Measurements from ENCODE around the gene KLHL29. TPM values are rescaled to one million over a fixed set of nuclear protein-coding genes. Genes with fewer than 3 reads are reported as not detected.
"Not testable (repeated sequence)": the region's sequence is repeated elsewhere in the genome, so short reads cannot be mapped to it uniquely, and the experiment has no call there.

KLHL29 gene
- total RNA-seq, 1 experiment from 2014 or later = 1.9 TPM

- Histone ChIP-seq H3K27ac (no peak overlapping the region), H3K9me3 (replicated peaks) (no peaks in the 10 kb centered on the region), H3K36me3 (no peaks in the 10 kb centered on the region), H3K4me3 (no peak overlapping the region), H3K4me1 (replicated peaks) (peaks cover 9% of the 10 kb centered on the region), H3K27me3 (replicated peaks) (no peaks in the 10 kb centered on the region)
- DNase-seq (ENCODE audit: low read depth in 1 of 2, low spot score in 2 of 2) = no peak
These were observed 323.8 kb downstream of the KLHL29 start for GRCh38 chr2:23708771-23709170.

GRCh38 chr2:23709311-23709710, 324.3 kb downstream of the KLHL29 start:
- H3K27ac ChIP-seq = no peak overlapping the region
- no peaks in the 10 kb centered on the region for H3K27me3 ChIP-seq (replicated peaks)
- peaks cover 9% of the 10 kb centered on the region for H3K4me1 ChIP-seq (replicated peaks)
- H3K36me3 ChIP-seq = no peaks in the 10 kb centered on the region
- DNase-seq (ENCODE audit: low read depth in 1 of 2, low spot score in 2 of 2) = no peak
- H3K9me3 ChIP-seq (replicated peaks) = no peaks in the 10 kb centered on the region
- no peak overlapping the region for H3K4me3 ChIP-seq

DNA sequence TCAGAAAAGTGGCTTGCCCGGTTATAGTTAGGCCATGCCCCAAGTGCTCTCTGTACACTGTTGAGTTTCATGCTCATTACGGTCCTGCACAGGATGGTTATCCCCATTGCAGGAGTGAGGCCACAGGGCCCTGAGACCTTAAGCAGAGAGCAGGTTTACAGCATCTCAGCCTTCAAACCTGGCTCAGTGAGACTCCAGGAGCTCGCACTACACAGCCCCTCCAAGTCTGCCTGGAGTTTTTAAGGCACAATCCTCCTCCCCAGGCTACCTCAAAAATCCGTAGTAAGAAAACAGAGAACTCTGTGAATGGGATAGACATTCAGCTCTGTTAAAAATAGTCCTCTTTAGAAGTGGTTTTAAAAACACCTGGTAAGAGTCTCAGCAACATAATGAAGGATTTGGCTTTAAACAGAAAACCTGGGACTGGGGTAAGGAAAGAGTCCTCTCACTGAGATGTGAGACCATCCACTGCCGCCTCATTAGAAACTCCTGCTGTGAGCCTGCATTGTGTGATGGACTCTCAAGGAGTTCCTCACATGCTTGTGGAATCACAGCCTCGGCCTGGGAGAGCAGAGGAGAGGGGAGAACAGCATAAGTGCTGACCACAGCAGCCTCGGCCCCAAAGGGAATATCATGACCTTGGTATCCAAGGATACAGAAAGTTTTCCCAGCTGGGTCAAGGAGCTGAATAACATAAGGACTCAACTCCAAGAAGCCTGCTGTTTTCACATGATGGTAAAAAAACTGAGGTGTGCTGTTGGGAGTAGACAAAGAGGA, 327.2 kb downstream of the KLHL29 start:
- H3K9me3 ChIP-seq (replicated peaks) = no peaks in the 10 kb centered on the region
- no peaks in the 10 kb centered on the region for H3K36me3 ChIP-seq
- DNase-seq (ENCODE audit: low read depth in 1 of 2, low spot score in 2 of 2) = no peak
- H3K27ac ChIP-seq = no peak overlapping the region
- H3K4me1 ChIP-seq (replicated peaks) = peaks cover 5% of the 10 kb centered on the region
- no peaks in the 10 kb centered on the region for H3K27me3 ChIP-seq (replicated peaks)
- no peak overlapping the region for H3K4me3 ChIP-seq

- no peaks in the 10 kb centered on the region for H3K27me3 ChIP-seq (replicated peaks)
- no peak overlapping the region for H3K27ac ChIP-seq
- H3K4me1 ChIP-seq (replicated peaks) = no peaks in the 10 kb centered on the region; the same call in 1 of the 2 replicates
- H3K9me3 ChIP-seq (replicated peaks) = no peaks in the 10 kb centered on the region
- no peak for DNase-seq (ENCODE audit: low read depth in 1 of 2, low spot score in 2 of 2)
- no peaks in the 10 kb centered on the region for H3K36me3 ChIP-seq
- H3K4me3 ChIP-seq = no peak overlapping the region
These were observed 327.8 kb downstream of the KLHL29 start for GRCh38 chr2:23712756-23713151.

DNA sequence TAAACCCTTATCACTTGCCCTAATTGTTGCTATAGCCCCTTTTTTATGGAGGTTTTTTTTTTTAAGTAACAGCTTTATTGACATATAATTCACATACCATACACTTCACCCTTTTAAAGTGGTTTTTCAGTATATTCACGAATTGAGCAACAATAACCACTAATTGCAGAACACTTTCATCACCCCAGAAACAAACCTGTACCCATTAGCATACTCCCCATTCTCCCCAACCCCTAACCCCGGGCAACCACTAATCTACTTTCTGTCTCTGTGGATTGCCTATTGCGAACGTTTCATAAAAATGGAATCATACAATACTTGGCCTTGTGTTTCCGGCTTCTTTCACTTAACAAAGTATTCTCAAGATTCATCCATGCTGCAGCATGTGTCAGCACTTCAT, 328.4 kb downstream of the KLHL29 start:
- Histone ChIP-seq H3K9me3 (replicated peaks) (no peaks in the 10 kb centered on the region), H3K27me3 (replicated peaks) (no peaks in the 10 kb centered on the region), H3K4me1 (replicated peaks) (no peaks in the 10 kb centered on the region), H3K36me3 (no peaks in the 10 kb centered on the region), H3K27ac (no peak overlapping the region), H3K4me3 (no peak overlapping the region)
- DNase-seq (ENCODE audit: low read depth in 1 of 2, low spot score in 2 of 2) = no peak

DNA sequence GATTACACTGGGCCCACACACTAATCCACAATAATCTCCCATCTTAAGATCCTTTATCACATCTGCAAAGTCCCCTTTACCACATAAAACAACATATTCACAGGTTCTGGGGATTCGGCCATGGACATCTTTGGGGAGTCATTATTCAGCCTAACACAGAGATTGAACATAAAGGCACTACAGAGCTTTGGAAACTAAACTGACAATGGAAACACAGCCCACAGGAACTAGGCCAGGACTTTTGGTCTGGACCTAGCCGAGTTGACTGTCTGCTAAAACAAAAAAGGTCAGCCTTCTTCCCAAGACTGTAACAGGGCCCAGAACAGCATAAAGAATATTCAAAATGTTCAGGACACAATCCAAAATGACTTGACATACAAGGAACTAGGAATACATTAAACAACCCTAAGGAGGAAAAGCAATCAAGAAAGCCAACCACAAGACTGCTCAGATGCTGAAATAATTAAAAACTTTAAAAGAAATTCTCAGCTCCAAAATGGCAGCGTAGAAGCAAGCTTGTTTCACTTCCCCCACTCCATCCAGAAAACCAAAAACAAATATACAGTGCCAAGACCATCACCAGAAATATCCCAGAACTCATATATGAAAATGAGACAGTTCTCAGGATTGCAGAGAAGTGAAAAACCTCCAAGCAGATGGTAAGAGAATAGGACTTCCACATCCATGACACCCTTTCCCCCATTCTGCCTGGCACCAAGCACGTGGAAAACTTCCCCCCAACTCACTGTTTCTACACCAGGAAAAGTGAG, 334.1 kb downstream of the KLHL29 start:
- Histone ChIP-seq H3K4me3 (no peak overlapping the region), H3K36me3 (no peaks in the 10 kb centered on the region), H3K27me3 (replicated peaks) (no peaks in the 10 kb centered on the region), H3K27ac (no peak overlapping the region), H3K4me1 (replicated peaks) (no peaks in the 10 kb centered on the region), H3K9me3 (replicated peaks) (peaks cover 4% of the 10 kb centered on the region; the same call in 1 of the 2 replicates)
- no peak for DNase-seq (ENCODE audit: low read depth in 1 of 2, low spot score in 2 of 2)

- Histone ChIP-seq H3K4me1 (replicated peaks) (no peaks in the 10 kb centered on the region), H3K27me3 (replicated peaks) (no peaks in the 10 kb centered on the region), H3K9me3 (replicated peaks) (peaks cover 4% of the 10 kb centered on the region; the same call in 1 of the 2 replicates), H3K4me3 (no peak overlapping the region), H3K36me3 (no peaks in the 10 kb centered on the region), H3K27ac (no peak overlapping the region)
- no peak for DNase-seq (ENCODE audit: low read depth in 1 of 2, low spot score in 2 of 2)
These were observed 334.7 kb downstream of the KLHL29 start for GRCh38 chr2:23719716-23720115.

GRCh38 chr2:23720705-23721453, 335.9 kb downstream of the KLHL29 start:
- H3K4me3 ChIP-seq = no peak overlapping the region
- no peak for DNase-seq (ENCODE audit: low read depth in 1 of 2, low spot score in 2 of 2)

DNA sequence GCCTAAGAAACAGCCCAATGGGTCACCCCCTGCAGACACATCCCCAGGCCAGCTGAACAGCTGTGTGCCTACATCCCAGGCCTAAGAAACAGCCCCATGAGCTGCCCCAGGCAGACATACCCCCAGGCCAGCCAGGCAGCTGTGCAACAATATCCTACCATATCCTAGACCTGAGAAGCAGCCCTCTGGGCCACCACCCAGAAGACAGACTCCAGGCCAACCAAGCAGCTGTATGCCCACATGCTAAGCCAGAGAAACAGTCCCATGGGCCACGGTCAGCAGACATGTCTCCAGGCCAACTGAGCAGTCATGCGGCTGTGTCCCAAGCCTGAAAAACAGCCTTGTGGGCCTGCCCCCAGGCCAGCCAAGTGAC, 336.5 kb downstream of the KLHL29 start:
- Histone ChIP-seq H3K4me1 (replicated peaks) (no peaks in the 10 kb centered on the region), H3K27ac (no peak overlapping the region), H3K36me3 (no peaks in the 10 kb centered on the region), H3K4me3 (no peak overlapping the region), H3K27me3 (replicated peaks) (no peaks in the 10 kb centered on the region), H3K9me3 (replicated peaks) (peaks cover 4% of the 10 kb centered on the region; the same call in 1 of the 2 replicates)
- DNase-seq (ENCODE audit: low read depth in 1 of 2, low spot score in 2 of 2) = no peak

More at GRCh38 chr2:23720705-23721453, 335.9 kb downstream of the KLHL29 start:
- Histone ChIP-seq H3K27me3 (replicated peaks) (no peaks in the 10 kb centered on the region), H3K36me3 (no peaks in the 10 kb centered on the region), H3K27ac (no peak overlapping the region), H3K4me1 (replicated peaks) (no peaks in the 10 kb centered on the region), H3K9me3 (replicated peaks) (peaks cover 4% of the 10 kb centered on the region; the same call in 1 of the 2 replicates)

- H3K36me3 ChIP-seq = no peaks in the 10 kb centered on the region
- H3K9me3 ChIP-seq (replicated peaks) = peaks cover 4% of the 10 kb centered on the region; the same call in 1 of the 2 replicates
- H3K27ac ChIP-seq = no peak overlapping the region
- no peaks in the 10 kb centered on the region for H3K4me1 ChIP-seq (replicated peaks)
- DNase-seq (ENCODE audit: low read depth in 1 of 2, low spot score in 2 of 2) = no peak
- H3K27me3 ChIP-seq (replicated peaks) = no peaks in the 10 kb centered on the region
- no peak overlapping the region for H3K4me3 ChIP-seq
These were observed 337.3 kb downstream of the KLHL29 start for GRCh38 chr2:23722255-23722654.

- H3K9me3 ChIP-seq (replicated peaks); H3K27ac ChIP-seq; H3K4me3 ChIP-seq; H3K4me1 ChIP-seq (replicated peaks); H3K36me3 ChIP-seq; H3K27me3 ChIP-seq (replicated peaks); DNase-seq (ENCODE audit: low read depth in 1 of 2, low spot score in 2 of 2): not testable (repeated sequence)
These were observed 338.1 kb downstream of the KLHL29 start for GRCh38 chr2:23723029-23723428.

DNA sequence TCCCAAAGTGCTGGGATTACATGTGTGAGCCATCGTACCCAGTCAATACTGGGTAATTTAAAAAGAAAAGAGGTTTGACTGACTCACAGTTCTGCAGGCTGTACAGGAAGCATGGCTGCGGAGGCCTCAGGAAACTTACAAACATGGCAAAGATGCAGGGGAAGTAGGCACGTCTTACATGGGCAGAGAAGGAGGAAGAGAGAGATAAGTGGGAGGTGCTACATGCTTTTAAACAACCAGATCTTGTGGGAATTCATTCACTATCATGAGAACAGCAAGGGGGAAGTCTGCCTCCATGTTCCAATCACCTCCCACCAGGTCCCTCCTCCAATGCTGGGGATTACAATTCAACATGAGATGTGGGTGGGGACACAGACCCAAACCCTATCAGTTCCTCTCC, 349.4 kb downstream of the KLHL29 start:
- no peaks in the 10 kb centered on the region for H3K27me3 ChIP-seq (replicated peaks)
- H3K9me3 ChIP-seq (replicated peaks) = no peaks in the 10 kb centered on the region
- no peaks in the 10 kb centered on the region for H3K36me3 ChIP-seq
- H3K4me3 ChIP-seq = no peak overlapping the region
- no peaks in the 10 kb centered on the region for H3K4me1 ChIP-seq (replicated peaks)
- no peak overlapping the region for H3K27ac ChIP-seq
- no peak for DNase-seq (ENCODE audit: low read depth in 1 of 2, low spot score in 2 of 2)

DNA sequence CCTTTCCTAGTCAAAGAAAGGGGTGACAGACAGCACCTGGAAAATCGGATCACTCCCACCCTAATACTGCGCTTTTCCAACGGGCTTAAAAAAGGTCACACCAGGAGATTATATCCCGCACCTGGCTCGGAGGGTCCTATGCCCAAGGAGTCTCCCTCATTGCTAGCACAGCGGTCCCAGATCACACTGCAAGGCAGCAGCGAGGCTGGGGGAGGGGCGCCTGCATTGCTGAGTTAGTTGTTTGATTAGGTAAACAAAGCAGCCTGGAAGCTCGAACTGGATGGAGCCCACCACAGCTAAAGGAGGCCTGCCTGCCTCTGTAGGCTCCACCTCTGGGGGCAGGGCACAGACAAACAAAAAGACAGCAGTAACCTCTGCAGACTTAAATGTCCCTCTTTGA, 351.8 kb downstream of the KLHL29 start:
- H3K27me3 ChIP-seq (replicated peaks); DNase-seq (ENCODE audit: low read depth in 1 of 2, low spot score in 2 of 2); H3K4me3 ChIP-seq; H3K4me1 ChIP-seq (replicated peaks); H3K9me3 ChIP-seq (replicated peaks); H3K27ac ChIP-seq; H3K36me3 ChIP-seq: not testable (repeated sequence)

Measured in SJSA1 (cell line).